GM10248 (cell line): ENCODE measurements around the gene OR10K2.

ENCODE experiments used
- CTCF ChIA-PET: fragments of 300-600 bp; sonication (Branson Sonifier 250); formaldehyde crosslinking; extraction: SDS; loops from one replicate; lab custom pipeline; 2021; ENCODE audit warnings: antibody characterized with exemption; lab: Yijun Ruan, JAX
- POLR2A ChIA-PET: fragments of 350-650 bp; sonication (Branson Sonifier 250); formaldehyde crosslinking; extraction: SDS; loops from one replicate; lab custom pipeline; 2020; ENCODE audit warnings: antibody characterized with exemption; lab: Yijun Ruan, JAX
- DNase-seq: peaks from one replicate; pipeline ENCODE4 v3.0.0; 2012; ENCODE audit errors: extremely low spot score
- CTCF ChIP-seq: IDR thresholded peaks from 2 replicates; pipeline ENCODE4 v1.5.1; 2012; ENCODE audit warnings: mild to moderate bottlenecking, low read depth; ENCODE audit errors: extremely low read depth, missing control alignments, control extremely low read depth

The OR10K2 gene

GRCh38 chr1:158426137-158426536, at the start of gene OR10K2:
TSS of gene OR10K2 (minus strand) at chr1:158426237. CDS start at chr1:158420866, 5,371 bp downstream.
- TF ChIP-seq CTCF: no peak
- ChIA-PET CTCF (no interaction called here), POLR2A (no interaction called here)
- no peak for DNase-seq

- TF ChIP-seq CTCF: no peak
- no peak for DNase-seq
- POLR2A ChIA-PET: no interaction called here
- CTCF ChIA-PET: interaction anchor here (1.2 kb wide), 1 partner anchor 17 kb away, joined by 3 read pairs; no protein-coding TSS in a partner anchor
Observed at GRCh38 chr1:158471920-158472319, 45.9 kb upstream of the OR10K2 start, which contains the start of gene OR10R2. TSS of gene OR10R2 (plus strand) at chr1:158472220. CDS start at chr1:158472326, 106 bp downstream.

GRCh38 chr1:158461534-158461933, 35.5 kb upstream of the OR10K2 start, which contains the start of gene OR10K1:
TSS of gene OR10K1 (plus strand) at chr1:158461834. CDS start at chr1:158465562, 3,728 bp downstream.
- ChIA-PET POLR2A (no interaction called here), CTCF (no interaction called here)
- TF ChIP-seq CTCF: no peak
- no peak for DNase-seq

- TF ChIP-seq CTCF: no peak
- DNase-seq: no peak
- ChIA-PET POLR2A (no interaction called here), CTCF (no interaction called here)
Observed at GRCh38 chr1:158458263-158458662, 32.2 kb upstream of the OR10K2 start.

- TF ChIP-seq CTCF: no peak
- POLR2A ChIA-PET: no interaction called here
- DNase-seq: no peak
- CTCF ChIA-PET: interaction anchor here (1.0 kb wide), 1 partner anchor 10 kb away, joined by 3 read pairs; no protein-coding TSS in a partner anchor
Observed at GRCh38 chr1:158457246-158457645, 31.2 kb upstream of the OR10K2 start.

GRCh38 chr1:158454537-158454936, 28.5 kb upstream of the OR10K2 start:
- no peak for DNase-seq
- TF ChIP-seq CTCF: no peak
- CTCF ChIA-PET: no interaction called here
- POLR2A ChIA-PET: no interaction called here
